HG03045 (cell line): ENCODE measurements around the gene NEU1.
"Not testable (repeated sequence)": the region's sequence is repeated elsewhere in the genome, so short reads cannot be mapped to it uniquely, and the experiment has no call there.

Experiments used
- ATAC-seq: cut with Tn5 transposase; IDR thresholded peaks from one replicate; pipeline ENCODE4 v1.9.1; 2021; ENCODE audit warnings: mild to moderate bottlenecking, moderate library complexity; ENCODE audit not compliant: unreplicated experiment

The NEU1 gene

DNA sequence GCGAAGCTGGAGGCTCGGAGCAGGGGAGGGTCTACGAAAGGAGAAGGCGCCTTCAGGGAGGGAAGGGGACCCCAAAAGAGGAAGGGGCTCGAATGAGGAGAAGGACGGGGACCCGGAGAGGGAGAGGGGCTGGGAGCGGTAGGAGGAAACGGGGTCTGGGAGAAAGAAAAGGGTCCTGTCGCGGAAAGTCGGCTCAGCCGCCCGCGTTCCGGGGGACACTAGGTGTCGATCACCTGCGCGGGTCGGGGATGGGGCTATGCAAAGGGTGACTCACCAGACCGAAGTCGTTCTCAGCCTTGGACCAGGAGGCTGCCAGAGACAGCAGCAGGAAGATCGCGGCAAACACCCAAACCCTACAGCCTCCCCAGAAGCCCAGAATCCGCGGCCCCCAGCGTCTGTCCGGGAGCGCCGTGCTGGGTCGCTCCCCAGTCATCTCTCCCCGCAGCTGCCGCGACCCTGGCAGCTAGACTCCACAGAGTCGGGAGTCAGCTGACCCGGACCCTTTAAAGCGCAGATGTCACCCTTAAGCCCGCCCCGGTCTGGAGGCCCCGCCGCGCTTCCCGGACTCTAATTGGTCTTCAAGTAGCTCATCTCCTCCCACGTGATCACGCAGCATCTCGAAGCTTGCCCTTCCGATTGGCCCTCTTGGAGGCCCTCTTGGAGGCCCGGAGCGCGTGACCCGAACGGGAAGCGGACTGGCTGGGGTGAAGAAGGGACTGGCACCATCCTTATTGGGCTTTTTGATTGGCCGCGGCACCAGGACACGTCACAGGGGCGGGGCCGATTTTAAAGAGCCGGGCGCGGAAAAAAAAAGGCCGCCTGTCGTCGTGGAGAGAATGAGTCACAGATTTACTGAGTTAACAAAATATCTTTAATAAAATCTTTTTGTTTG is at the start of gene NEU1:
NEU1 (minus strand) TSS at position 478 of the 892 bp plus-strand sequence; CDS start at position 433, 45 bp downstream.
- ATAC-seq, result peak; percentile 92

DNA sequence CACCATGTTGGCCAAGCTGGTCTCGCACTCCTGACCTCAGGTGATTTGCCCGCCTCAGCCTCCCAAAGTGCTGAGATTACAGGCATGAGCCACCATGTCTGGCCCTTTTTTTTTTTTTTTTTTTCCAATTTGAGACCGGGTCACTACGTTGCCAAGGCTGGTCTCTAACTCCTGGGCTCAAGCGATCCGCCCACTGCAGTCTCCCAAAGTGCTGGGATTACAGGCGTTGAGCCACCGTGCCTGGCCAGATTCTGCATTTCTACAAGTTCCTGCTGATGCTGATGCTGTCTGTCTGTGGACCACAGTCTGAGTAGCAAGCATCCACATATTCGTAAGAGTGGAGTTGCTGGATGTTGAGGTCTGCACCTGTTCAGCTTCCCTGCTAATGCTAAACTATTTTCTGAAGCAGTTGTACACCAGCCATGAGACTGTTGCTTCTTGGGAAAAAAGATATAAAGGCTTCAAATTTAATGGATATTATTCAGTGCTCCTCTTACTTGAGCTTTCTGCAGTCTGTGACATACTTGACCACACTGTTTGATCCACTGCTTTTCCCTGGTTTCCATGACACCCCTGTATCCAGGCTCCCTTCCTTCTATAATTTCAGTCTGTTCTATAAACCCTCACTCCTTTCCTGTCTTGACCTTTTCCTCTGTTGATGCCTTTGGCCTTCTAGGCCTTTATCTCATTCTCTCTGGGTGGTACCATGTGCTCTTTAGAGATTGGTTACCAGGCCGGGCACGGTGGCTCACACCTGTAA is 49.4 kb upstream of the NEU1 start:
- no peak for ATAC-seq

DNA sequence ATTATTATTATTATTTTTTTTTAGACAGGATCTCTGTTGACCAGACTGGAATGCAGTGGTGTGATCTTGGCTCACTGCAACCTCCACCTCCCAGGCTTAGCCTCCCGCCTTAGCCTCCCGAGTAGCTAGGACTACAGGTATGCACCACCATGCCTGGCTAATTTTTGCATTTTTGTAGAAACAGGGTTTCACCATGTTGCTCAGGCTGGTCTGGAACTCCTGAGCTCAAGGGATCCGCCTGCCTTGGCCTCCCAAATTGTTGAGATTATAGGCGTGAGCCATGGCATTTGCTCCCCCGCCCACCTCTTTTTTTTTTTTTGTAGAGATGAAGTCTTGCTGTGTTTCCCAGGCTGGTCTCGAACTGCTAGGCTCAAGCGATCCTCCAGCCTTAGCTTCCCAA is 46.7 kb upstream of the NEU1 start:
- not testable (repeated sequence) for ATAC-seq

DNA sequence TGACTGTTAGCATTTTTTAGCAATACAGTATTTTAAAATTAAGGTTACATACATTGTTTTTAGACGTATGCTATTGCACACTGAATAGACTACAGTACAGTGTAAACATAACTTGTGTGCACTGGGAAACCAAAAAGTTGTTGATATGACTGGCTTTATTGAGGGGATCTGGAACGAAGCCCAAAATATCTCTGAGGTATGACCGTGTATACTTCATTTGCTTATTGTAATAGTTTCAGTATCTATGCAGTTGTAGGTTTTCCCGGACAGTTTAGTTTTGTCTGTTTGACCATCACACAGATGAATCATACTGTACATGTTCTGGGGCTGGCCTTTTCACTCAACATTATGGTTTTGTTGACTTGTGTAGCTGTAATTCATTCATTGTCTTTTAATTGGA is 46.2 kb upstream of the NEU1 start:
- peak; percentile 69 for ATAC-seq

DNA sequence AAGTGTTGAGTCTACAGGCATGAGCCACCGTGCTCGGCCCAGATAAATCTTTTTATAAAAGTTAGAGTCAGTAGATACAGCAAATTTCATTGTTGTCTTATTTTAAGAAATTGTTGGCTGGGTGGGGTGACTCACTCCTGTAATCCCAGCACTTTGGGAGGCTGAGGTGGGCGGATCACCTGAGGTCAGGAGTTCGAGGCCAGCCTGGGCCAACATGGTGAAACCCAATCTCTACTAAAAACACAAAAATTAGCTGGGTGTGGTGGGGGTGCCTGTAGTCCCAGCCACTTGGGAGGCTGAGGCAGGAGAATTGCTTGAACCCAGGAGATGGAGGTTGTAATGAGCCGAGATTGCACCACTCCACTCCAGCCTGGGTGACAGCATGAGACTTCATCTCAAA is 45.6 kb upstream of the NEU1 start:
- not testable (repeated sequence) for ATAC-seq

DNA sequence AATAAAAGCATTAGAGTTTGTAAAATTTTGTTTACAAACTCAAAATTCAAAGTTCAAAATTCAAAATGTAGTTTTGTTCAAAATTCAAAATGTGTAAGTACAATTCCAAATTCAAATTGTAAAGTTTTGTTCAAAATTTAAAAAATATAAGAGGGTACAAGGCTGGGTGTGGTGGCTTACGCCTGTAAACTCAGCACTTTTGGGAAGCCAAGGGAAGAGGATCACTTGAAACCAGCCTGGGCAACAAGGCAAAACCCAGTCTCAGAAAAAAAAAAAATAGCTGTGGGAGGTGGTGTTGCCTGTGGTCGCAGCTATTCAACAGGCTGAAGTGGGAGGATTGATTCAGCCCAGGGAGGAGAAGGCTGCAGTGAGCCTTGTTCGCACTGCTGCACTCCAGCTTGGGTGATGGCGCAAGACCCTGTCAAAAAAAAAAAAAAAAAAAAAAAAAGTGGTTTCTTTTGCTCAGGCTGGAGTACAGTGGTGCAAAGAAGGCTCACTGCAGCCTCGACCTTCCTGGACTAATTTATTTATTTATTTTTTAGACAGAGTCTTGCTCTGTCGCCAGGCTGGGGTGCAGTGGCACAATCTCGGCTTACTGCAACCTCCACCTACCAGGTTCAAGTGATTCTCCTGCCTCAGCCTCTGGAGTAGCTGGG is 44.7 kb upstream of the NEU1 start:
- ATAC-seq, result no peak

DNA sequence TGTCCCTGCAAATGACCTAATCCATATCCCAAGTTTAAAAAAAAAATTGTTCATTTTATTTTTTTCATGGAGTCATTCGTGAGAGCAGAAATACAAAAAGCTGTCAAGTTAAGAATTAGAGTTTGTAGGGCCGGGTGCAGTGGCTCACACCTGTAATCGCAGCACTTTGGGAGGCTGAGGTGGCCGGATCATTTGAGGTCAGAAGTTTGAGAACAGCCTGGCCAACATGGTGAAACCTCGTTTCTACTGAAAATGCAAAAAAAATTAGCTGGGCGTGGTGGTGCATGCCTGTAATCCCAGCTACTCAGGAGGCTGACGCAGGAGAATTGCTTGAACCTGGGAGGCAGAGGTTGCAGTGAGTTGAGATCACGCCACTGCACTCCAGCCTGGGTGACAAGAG is 44.1 kb upstream of the NEU1 start:
- ATAC-seq, result not testable (repeated sequence)

DNA sequence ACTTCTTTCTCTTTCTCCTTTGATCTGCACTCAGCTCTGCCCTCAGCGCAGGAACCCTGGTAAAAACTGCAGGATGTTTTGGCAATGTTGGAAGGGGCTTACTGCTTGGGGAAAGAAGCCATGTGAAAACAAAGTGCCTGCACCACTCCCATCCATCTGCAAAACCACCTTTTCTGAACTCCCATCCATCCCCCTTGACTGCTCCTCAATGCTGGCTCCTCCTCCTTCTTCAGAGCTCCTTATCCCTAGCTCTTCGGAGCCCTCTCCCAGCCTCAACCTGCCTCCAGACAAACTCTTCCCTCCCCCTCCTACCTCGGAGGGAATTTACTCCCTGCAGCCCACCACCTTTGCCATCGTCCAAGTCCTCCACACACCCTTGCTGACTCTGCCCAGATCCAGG is 43.5 kb upstream of the NEU1 start:
- ATAC-seq, result no peak

DNA sequence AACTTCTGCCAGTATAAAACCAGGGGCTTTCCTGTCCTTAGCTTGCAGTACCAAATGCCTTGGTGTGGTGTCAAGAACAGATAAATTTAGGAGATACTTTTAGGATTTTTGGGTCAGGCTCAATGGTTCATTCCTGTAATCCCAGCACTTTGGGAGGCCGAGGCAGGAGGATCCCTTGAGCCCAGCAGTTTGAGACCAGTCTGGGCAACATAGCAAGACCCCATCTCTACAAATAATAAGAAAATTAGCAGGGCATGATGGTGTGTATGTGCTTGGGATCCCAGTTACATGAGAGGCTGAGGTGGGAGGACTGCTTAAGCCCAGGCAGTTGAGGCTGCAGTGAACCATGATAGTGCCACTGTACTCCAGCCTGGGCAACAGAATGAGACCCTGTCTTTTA is 42.4 kb upstream of the NEU1 start:
- ATAC-seq, result no peak

DNA sequence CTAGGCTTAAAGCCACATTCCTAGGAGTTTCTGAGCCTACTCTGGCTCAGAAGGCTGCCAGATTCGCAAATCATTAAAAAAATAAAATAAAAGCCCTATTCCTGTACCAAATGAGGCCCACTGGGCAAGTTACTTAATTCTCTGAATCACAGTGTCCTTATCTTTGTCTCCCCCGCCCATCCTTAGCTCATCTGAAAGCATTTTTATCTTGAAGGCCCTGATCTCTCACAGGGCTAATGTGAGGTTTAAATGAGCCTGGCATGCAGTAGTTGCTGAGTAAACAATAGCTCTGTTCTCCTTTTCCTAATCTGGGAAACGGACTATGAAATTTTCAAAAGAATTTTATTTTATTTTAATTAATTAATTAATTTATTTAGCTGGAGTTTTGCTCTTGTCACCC is 41.3 kb upstream of the NEU1 start:
- no peak for ATAC-seq

DNA sequence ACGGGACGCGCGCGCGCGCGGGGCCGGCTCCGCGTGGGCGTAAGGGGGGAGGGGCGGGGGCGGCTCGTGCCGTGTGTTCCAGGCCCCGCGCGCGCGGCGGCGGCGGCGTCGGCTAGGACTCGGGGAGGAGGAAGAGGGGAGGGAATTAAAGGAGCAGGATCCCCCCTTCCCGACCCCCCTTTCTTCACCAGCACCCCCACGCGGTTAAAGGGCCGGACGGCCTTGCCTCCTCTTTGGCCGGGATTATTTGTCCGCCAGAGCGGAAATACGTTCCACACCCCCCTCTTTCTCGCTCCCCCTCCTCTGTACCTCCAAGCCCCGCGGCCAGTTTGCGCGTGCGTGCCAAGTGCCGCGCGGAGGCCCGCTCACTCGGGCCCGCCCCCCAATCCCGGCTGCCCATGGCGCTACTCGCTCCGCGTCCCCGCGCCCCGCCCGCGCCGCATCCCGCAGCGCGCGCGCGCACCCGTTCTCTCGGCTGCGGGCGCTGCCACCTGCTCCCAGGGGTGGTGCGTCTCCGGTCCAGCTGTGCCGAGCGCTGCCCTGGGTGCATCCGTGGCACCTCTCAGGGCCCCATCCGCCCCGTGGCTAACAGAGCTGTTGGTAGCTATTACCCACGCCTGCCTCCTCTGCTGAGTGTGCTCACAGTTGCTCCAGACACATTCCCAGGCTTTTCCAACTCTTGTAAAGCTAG is 39.5 kb upstream of the NEU1 start, which contains the start of gene ZBTB12:
ZBTB12 (minus strand) TSS at position 134 of the 691 bp plus-strand sequence. CDS start 781 bp downstream, outside the sequence.
- ATAC-seq, result peak; percentile 65

DNA sequence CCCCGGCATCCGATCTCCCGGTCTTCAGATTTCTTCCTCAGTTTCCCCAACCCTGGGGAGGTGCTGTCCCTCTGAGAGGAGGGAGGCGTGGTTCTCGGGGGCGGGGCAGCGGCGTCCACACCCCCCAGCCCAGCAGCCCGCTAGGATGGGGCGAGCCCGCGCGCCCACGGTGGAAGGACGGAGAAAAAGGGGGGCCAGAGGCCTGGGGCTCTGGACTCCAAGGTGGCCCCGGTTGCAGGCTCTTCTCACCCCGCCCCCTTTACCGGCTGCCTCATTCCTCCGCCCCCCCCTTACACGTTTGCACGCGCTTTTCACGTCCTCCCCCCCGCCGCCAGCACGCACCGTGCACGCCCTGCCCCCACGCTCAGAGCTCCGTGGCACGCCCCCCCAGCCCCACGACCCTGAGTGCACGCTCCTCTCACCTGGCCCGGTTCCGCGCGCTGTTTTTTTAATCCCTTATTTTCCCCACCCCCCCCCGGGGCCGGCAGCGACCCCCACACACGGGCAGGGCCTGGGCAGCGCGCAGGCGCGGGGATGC is 38.9 kb upstream of the NEU1 start:
- peak; percentile 2 for ATAC-seq

DNA sequence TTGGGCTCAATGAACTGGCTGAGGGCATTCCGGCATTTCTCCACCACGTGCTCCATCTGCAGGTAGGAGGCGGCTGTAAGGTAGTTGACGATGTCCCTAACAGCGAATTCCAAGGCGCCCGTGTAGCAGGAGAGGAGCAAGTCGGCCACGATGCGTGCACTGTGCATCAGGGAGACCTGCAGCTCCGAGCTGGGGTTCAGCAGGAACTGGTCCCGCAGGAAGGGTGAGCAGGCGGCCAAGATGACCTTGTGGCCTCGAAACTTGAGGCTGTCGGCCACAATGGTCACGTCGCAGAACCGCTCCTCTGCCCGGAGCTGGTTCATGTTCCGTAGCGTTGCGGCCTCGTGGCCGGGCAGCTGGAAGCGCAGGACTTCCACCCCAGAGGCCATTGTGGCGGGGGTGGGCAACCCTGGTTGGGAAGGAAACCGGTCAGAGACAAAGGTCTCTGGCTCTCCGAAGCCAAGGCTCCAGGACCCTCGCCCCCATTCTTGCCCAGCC is 38.3 kb upstream of the NEU1 start:
- no peak for ATAC-seq

DNA sequence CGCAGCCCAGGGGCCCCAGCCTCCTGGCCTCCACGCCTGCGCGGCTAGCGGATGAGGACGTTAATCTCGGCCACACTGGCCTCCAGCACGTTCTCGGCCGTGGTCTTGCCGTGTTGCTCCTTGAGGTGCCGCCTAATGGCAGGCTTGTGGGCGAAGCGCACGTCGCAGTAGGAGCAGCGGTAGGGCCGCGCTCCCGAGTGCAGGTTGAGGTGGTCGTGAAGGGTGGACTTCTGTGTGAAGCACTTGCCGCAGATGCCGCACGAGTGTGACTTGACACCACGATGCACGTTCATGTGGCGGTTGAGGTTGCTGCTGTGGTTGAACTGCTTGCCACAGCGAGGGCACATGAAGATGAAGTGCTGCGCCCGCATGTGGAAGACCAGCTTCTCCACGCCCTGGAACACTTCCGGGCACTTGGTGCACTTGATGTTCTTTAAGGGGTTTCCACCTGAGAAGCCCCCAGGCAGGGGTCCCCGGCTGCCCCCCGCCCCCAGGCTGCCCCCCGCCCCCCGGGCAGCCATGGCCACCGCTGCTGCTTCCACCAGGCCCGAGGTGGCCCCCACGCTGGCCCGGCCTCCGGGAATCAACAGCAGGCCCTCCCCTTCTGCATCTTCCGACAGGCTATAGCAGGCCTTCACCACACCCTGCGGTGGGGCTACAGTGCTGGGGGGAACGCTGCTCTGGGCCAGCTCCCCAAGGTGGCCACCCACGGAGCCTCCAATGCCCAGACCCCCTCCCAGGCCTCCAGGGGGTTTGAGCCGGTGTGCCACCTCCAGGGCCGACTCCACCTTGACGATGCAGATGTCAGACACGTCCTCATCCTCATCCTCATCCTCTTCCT is 37.5 kb upstream of the NEU1 start:
- ATAC-seq, result no peak

DNA sequence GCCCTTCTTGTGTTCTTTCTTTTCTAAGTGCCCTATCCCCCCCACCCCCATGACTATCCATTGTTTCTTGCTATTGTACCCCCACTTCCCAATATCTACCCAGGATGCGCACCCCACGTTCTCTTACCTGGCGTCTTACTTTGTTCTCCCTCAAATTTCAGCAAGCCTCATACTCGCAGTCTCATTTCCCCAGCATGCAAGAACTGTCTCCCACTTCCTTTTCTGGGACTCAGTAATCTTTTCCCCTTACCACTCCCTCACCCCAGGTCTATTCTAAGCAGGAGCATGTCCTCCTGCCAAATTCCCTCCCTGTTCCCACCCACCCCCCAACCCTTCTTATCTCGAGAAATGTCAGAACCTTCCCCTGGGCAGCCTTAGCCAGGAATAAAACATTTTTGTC is 36.6 kb upstream of the NEU1 start:
- no peak for ATAC-seq

DNA sequence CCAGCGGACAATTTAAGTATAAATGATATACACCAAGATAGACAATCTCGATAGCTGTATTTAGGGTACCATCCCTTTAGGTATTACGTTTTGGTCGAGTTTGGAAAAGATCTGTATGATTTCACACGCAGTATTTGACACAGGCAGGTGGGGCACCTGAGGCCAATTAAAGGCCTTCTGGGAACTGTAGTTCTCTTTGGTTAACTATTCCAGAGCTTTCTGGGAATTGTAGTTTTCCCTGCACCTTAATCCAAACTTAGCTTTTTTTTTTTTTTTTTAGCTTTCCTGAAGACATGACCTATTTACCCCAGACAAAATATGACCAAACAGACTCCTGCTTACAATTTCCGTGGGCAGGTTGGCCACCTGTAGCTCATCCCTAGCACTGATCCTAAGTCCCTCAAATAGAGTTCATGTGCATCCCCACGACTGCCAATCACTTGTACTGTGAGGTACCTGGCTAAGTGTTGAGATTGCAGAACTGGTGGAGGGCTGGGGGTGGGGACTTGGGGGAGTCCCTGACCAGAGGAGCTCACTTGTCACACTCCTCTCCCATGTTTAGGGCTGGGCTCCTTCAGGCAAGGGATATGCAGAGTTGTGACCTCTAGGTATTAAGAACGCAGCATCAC is 35.9 kb upstream of the NEU1 start:
- ATAC-seq, result no peak

DNA sequence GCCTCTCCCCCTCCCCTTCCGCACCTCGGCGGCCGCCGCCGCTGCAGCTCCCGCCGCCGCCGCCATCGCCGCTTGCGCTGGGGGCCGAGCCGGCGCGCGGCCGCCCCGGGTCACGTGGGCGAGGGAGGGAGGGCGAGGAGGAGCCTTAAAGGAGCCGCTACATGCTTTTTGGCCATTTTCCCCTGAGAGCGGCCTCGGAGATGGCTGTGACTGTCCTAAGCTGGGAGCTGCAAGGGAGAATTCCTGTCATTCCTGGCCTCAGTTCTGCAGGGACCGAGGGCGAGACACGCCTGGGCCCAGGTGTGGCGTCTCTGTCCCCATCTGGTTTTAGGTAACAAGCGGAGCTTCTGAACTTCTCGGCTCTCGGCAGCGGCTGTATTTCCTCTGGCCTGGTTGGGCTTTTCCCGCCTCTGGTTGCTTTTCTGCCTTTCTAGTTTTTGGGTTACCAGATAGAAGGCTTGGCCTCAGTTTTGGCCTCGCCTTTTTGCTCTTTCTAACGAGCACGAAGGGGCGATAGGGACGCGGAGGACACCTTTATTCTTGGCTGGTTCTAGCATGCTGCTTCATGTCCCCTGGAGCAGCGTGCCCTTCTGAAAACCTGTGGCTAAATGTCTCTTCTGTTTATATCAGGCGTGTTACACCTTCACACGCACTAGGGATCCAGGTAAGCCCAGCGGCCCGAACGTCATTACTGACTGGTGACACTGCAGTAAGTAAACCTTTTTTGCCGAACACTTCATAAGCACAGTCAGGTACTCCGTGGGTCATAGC is 35.2 kb upstream of the NEU1 start, which contains the start of gene EHMT2:
EHMT2 (minus strand) TSS at position 87 of the 771 bp plus-strand sequence; CDS start at position 66, 21 bp downstream.
- ATAC-seq, result no peak
